ENCODE data around the gene FAM184B. TPM values are rescaled to one million over a fixed set of nuclear protein-coding genes. Genes with fewer than 3 reads are reported as not detected.

Gene FAM184B
- total and polyA plus RNA-seq, 2 of the 4 experiments (the other 2 are of a cell fraction) = 0.07 to 0.18 TPM

DNA sequence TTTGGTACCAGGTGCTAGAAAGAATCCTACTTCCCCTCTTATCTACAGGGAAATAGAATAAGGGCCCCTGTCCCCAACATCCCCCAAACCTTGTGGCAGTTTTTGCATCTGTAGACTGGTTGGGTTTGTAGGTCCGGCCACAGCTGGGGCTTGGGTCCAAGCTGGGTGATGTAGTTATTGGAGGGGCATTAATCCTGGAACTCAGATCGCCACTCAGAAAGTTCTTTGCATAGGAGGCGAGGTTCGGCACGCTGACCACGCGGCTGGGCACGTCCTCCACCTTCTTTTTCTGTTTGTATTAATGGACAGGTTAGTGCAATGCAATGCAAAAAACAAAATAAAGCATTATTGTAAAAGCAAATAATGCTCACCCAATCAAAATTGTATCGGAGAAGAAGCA lies 147.8 kb downstream of the FAM184B start:
- Histone ChIP-seq H3K4me2 (ENCODE audit: low read depth, low read length) (no peak overlapping the region), H3K9ac (ENCODE audit: low read depth, low read length) (no peak overlapping the region), H3K36me3 (ENCODE audit: control insufficient read depth, insufficient read depth, low read length) (peaks cover 38% of the 10 kb centered on the region), H3K79me1 (ENCODE audit: low read depth in 1 of 2, low read length in 2 of 2) (peaks cover 4 to 17% of the 10 kb centered on the region in 2 experiments; a peak in 2 of 4 replicates), H4K8ac (ENCODE audit: low read depth in 2 of 2, low read length in 2 of 2) (no peak overlapping the region), H3K27me3 (ENCODE audit: control insufficient read depth, insufficient read depth, low read length) (no peaks in the 10 kb centered on the region), H2BK5ac (ENCODE audit: low read depth, low read length, poor library complexity, severe bottlenecking) (no peak overlapping the region), H2AK5ac (ENCODE audit: low read depth, low read length) (no peak overlapping the region), H4K5ac (ENCODE audit: low read depth, low read length) (no peak overlapping the region), H2BK20ac (ENCODE audit: low read depth, low read length) (no peak overlapping the region), H2AK9ac (replicated peaks; ENCODE audit: low read depth, low read length, poor library complexity) (no peak overlapping the region), H2AFZ (replicated peaks; ENCODE audit: low read length, poor library complexity) (no peak overlapping the region), H3K27ac (ENCODE audit: insufficient read depth, low read length) (no peak overlapping the region), H3K56ac (ENCODE audit: extremely low read depth, insufficient read depth, low read length) (no peak overlapping the region), H3K14ac (replicated peaks; ENCODE audit: low read depth, low read length) (no peak overlapping the region), H2BK120ac (ENCODE audit: low read depth, low read length) (no peak overlapping the region), H3K9me3 (ENCODE audit: control insufficient read depth, insufficient read depth, low read length) (no peaks in the 10 kb centered on the region), H3K4ac (ENCODE audit: low read depth, low read length) (no peak overlapping the region), H4K91ac (ENCODE audit: insufficient read depth, low read depth, low read length) (no peak overlapping the region), H3K4me1 (ENCODE audit: control insufficient read depth, insufficient read depth, low read length) (no peaks in the 10 kb centered on the region), H3K4me3 (ENCODE audit: insufficient read depth, low read depth, low read length) (no peak overlapping the region), H3K18ac (ENCODE audit: low read depth, low read length) (no peak overlapping the region), H2BK15ac (ENCODE audit: low read depth, low read length) (no peak overlapping the region), H3K9me1 (ENCODE audit: insufficient read depth, low read length) (peaks cover under 1% of the 10 kb centered on the region; the same call in 1 of the 2 replicates), H4K20me1 (ENCODE audit: insufficient read depth, low read length) (peaks cover 7% of the 10 kb centered on the region; the same call in 1 of the 2 replicates), H3K23ac (ENCODE audit: low read depth, low read length) (no peak overlapping the region)
- ATAC-seq (ENCODE audit: low read depth) = no peak
- POLR2A ChIA-PET (ENCODE audit: unreplicated experiment) = no interaction called here
- DNase-seq = no peak
- intact Hi-C loops (cut with micrococcal nuclease) = no loop called here
- BruUV-seq (replicated peaks) = no TSS peak
- dilution Hi-C loops (cut with HindIII; ENCODE audit: low sequenced_read_pairs, unreplicated experiment) = no loop called here
- in situ Hi-C loops (cut with MboI; ENCODE audit: low sequenced_read_pairs) = loop anchor here (25.0 kb wide), 1 partner anchor 954 kb away; no protein-coding TSS in a partner anchor
- no CpG with 5 or more reads among the region's 9 CpGs for WGBS, 2 experiments (ENCODE audit: extremely low coverage in 2 of 2, insufficient read length in 1 of 2)
- CTCF ChIA-PET = no interaction called here
- TF ChIP-seq CTCF (conservative IDR thresholded peaks at IDR 0.05; ENCODE audit: low read depth, low read length) (no peak), BHLHE40 (IDR thresholded peaks at IDR 0.05; ENCODE audit: low read depth, low read length) (no peak), FOS (IDR thresholded peaks at IDR 0.05; ENCODE audit: low read depth, low read length) (no peak), RAD21 (IDR thresholded peaks at IDR 0.05; ENCODE audit: low read length) (no peak), MAFK (IDR thresholded peaks at IDR 0.05; ENCODE audit: low read depth, low read length) (no peak), ELK1 (IDR thresholded peaks at IDR 0.05; ENCODE audit: borderline replicate concordance, low read depth, low read length) (no peak), CEBPB (IDR thresholded peaks at IDR 0.05; ENCODE audit: low read depth, low read length) (no peak), USF2 (IDR thresholded peaks at IDR 0.05; ENCODE audit: low read depth, low read length) (no peak), POLR2A (IDR thresholded peaks at IDR 0.05; ENCODE audit: low read depth, low read length) (no peak), RCOR1 (IDR thresholded peaks at IDR 0.05; ENCODE audit: insufficient replicate concordance, low read length) (no peak), SMC3 (IDR thresholded peaks at IDR 0.05; ENCODE audit: low read depth, low read length) (no peak), RFX5 (IDR thresholded peaks at IDR 0.05; ENCODE audit: low read depth, low read length) (no peak), MAZ (IDR thresholded peaks at IDR 0.05; ENCODE audit: borderline replicate concordance, low read depth, low read length) (no peak), NFE2L2 (IDR thresholded peaks at IDR 0.05; ENCODE audit: low read depth, low read length) (no peak), MXI1 (IDR thresholded peaks at IDR 0.05; ENCODE audit: borderline replicate concordance, low read depth, low read length) (no peak), CHD1 (IDR thresholded peaks at IDR 0.05; ENCODE audit: low read depth, low read length) (no peak)
